Stimulated activated CD4-positive, alpha-beta T cell treated with anti-CD3 and anti-CD28 coated beads, Interleukin-15, amount 100 ng/mL, for 1 hour (primary cell): ENCODE data around the gene EIF3B.
"Not testable (repeated sequence)": the region's sequence is repeated elsewhere in the genome, so short reads cannot be mapped to it uniquely, and the experiment has no call there.

ENCODE experiments used
- DNase-seq, 2 donors: peaks; one replicate each; pipeline ENCODE4 v3.0.0-alpha.2; 2020; ENCODE audit warnings: low read depth in 1 of 2, low spot score in 1 of 2

Gene EIF3B

GRCh38 chr7:2347351-2348063 is 7.1 kb upstream of the EIF3B start:
- DNase-seq, result not testable (repeated sequence)

- DNase-seq, result no peak
These were observed 4.6 kb upstream of the EIF3B start for GRCh38 chr7:2350055-2350454.

GRCh38 chr7:2350861-2351260 is 3.8 kb upstream of the EIF3B start:
- no peak for DNase-seq

- DNase-seq, result no peak
These were observed 1.3 kb upstream of the EIF3B start for GRCh38 chr7:2353113-2353935.

- DNase-seq, result peak; percentile 85 to 88
These were observed 766 bp upstream of the EIF3B start for GRCh38 chr7:2353936-2354185.

DNA sequence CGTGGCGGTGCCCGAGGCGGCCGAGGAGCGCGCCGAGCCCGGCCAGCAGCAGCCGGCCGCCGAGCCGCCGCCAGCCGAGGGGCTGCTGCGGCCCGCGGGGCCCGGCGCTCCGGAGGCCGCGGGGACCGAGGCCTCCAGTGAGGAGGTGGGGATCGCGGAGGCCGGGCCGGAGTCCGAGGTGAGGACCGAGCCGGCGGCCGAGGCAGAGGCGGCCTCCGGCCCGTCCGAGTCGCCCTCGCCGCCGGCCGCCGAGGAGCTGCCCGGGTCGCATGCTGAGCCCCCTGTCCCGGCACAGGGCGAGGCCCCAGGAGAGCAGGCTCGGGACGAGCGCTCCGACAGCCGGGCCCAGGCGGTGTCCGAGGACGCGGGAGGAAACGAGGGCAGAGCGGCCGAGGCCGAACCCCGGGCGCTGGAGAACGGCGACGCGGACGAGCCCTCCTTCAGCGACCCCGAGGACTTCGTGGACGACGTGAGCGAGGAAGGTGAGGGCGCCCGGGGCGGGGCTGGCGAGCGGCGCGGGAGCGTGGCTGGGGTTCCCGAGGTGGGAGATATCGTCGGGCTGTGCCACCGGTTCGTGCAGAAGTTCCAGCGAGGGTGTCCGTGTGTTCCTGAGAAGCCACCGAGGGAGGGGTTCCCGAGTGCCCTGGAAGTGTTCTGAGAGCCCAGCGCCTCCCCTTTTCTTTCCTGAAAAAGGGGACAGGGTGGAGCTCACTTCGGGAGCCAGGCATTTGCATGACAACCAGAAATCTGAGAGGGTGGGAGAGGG is 495 bp downstream of the EIF3B start:
- DNase-seq, result no peak

DNA sequence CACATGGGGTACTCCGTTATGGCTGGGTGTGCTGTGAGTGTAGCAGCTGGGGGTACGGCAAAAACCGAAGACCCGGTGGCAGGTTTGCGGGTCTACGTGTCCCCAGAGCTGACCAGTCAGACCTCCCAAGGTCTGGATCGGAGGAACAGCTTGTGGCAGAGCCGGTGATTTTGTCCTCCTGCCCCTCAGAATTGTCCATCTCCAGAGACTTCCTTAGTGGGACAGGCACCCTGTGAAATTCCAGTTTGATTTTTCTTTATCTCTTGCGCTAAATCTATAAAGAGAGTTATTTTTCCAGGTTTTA is 1.0 kb downstream of the EIF3B start:
- no peak for DNase-seq

- no peak for DNase-seq
These were observed 2.5 kb downstream of the EIF3B start for GRCh38 chr7:2357165-2357564.

DNA sequence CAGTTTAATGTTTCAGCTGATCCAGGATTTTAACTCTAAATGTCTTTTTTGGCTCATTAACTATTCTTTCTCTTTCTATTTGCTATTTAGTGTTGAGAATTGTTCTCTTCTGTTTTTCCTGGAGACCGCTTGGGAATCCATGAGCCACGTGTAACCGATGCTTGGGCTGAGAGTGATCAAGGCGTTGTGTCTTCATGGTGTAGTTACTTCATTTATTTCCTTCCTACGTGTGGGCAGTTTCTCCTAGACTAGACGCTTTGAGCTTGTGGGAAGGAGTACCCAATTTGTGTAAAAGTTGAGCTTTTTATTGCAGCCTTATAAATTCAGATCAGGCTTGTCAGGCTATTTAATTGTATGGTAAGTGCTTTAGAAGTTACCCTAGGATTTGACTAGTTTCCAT is 2.9 kb downstream of the EIF3B start:
- no peak for DNase-seq

- DNase-seq, result no peak
These were observed 4.4 kb downstream of the EIF3B start for GRCh38 chr7:2358968-2359527.

DNA sequence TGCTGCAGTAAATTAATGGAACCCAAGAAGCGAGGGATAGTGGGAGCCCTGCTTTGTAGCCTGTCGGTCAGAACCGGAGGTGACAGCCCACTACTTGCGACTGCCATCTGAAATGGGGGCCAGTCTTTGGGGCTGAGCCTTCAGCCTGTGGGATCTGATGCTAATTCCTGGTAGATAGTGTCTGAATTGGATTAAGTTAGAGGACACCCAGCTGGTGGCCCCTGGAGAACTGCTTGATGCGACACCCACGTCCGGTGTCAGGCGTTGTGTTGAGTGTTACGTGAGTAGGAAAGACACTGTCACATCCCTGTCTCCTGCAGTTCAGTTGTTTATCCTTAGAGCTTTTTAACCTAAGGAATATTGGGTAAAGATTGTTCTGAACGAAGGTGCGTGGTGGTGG is 5.0 kb downstream of the EIF3B start:
- no peak for DNase-seq

DNA sequence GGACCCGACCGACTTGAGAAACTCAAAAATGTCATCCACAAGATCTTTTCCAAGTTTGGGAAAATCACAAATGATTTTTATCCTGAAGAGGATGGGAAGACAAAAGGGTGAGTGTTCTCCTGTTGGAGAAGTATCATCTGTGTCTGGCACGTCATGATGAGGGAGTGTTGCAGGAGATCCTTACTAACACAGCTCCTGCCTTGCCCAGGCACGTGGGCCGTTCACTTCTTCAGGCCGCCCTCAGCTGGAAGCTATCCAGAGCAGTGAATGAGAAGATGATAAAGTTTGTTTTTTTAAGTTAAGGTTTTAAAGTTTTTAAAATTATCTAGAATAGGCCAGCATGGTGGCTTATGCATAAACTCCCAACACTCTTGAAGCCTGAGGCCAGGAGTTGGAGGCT is 6.2 kb downstream of the EIF3B start:
- no peak for DNase-seq

- no peak for DNase-seq
These were observed 7.9 kb downstream of the EIF3B start for GRCh38 chr7:2362385-2363088.

DNA sequence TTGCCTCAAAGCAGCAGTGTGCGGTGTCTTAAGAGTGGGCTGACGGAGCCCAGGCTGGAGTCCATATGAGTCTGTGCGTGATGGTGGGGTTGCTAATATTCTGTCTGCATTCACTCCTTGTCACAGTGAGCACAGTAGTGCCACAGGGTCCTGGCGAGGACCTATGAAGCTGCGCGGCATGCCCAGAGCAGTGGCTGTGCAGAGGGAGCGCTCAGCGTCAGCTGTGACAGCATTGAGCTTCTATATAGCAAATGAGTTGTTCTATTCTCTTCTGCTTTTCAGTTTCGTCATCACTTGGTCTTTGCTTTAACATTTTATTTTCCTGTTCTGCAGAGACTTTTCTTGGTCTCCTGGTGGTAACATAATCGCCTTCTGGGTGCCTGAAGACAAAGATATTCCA is 14.5 kb downstream of the EIF3B start:
- DNase-seq, result no peak

GRCh38 chr7:2371329-2371728 is 16.7 kb downstream of the EIF3B start:
- DNase-seq, result no peak

- DNase-seq, result no peak
These were observed 18.1 kb downstream of the EIF3B start for GRCh38 chr7:2372724-2373123.

- DNase-seq, result no peak
These were observed 18.5 kb downstream of the EIF3B start for GRCh38 chr7:2373124-2373556.

- no peak for DNase-seq
These were observed 19.0 kb downstream of the EIF3B start for GRCh38 chr7:2373646-2374045.

DNA sequence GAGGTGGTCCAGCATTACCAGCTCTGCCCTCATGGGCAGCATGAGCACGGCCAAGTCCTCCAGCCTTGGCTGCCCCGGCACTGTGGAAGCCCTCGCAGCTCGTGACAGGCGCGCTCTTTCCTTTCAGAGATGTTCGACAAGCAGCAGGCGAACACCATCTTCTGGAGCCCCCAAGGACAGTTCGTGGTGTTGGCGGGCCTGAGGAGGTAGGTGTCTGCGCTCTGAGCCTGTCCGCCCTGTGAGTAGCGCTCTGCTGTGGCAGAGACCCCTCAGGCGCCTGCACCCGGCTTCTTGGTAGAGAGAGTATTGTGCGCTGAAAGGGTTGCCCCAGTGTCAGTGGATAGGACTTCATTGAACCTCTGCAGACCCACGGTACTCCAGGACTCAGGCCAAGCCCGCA is 19.8 kb downstream of the EIF3B start:
- no peak for DNase-seq

DNA sequence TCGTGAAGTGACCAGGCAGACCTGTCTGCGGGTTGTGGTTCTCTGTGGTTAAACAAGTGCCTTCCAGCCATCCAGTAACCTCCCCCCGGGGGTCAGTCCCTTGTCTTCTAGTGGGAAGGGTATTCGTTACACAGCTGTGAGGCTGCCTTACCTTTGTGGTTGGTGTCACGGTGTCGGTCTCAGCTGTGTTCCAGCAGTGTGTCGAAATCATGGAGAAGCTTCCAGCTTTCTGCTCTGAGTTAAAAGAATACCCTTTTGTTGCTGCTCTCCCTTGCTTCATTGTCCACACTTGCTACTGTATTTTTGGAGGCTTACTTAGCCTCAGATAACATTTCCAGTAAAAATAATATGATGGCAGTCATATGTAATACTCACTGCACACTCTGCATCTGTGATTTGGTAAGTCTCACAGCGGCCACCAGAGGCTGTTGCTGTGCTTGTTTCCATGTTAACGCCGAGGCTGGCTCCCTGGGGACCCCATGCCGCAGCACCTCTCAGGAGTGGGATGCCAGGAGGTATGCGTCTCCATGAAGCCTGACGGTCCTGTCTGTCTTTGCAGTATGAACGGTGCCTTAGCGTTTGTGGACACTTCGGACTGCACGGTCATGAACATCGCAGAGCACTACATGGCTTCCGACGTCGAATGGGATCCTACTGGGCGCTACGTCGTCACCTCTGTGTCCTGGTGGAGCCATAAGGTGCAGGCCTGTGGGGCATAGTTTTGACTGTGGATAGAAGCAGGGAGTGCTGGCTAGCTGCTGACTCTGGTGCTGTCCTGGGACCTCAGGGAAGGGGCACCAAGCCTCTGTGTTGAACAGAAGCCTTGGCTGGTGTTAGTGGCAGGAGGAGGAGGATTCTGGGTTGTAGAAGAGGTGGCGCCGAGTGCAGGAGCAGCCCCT is 20.5 kb downstream of the EIF3B start:
- no peak for DNase-seq
